ENCODE measurements around the gene PIWIL4.

The PIWIL4 gene

DNA sequence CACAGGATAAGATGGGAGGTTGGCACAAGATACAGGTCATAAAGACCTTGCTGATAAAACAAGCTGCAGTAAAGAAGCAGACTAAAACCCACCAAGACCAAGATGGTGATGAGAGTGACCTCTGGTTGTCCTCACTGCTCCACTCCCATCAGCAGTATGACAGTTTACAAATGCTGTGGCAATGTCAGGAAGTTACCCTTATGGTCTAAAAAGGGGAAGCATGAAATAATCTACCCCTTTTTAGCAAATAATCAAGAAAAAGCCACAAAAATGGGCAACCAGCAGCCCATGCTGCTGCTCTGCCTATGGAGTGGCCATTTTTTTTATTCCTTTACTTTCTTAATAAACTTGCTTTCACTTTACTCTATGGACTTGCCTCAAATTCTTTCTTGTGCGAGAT is 8.7 kb upstream of the PIWIL4 start:
- TF ChIP-seq CTCF (IDR thresholded peaks at IDR 0.05; ENCODE audit: low read depth, low read length), result no peak
- DNase-seq (ENCODE audit: low read depth in 2 of 2), result no peak
- H3K4me3 ChIP-seq (replicated peaks in 1 of 2; ENCODE audit: low read depth in 2 of 2, low read length in 2 of 2), result no peak overlapping the region

DNA sequence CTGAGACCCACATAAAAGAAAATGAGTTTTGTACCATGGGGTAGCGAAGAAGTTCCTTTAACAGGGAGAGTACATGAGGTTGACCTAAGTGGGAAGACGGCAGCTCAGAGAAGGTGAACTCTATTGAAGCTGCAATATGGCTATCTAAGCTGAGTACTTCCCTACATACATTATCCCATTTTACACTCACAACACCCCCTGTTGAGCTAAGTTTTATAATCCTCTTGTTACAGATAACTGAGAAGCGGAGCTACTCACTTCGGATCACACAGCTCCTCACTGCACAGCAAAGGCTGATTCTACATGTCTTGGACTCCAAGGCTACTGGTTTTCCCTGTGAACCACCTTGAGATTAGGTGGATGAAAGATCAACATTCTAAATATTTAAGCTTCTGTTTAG is 8.2 kb upstream of the PIWIL4 start:
- no peak overlapping the region for H3K4me3 ChIP-seq (replicated peaks in 1 of 2; ENCODE audit: low read depth in 2 of 2, low read length in 2 of 2)
- DNase-seq (ENCODE audit: low read depth in 2 of 2), result no peak
- no peak for TF ChIP-seq CTCF (IDR thresholded peaks at IDR 0.05; ENCODE audit: low read depth, low read length)

DNA sequence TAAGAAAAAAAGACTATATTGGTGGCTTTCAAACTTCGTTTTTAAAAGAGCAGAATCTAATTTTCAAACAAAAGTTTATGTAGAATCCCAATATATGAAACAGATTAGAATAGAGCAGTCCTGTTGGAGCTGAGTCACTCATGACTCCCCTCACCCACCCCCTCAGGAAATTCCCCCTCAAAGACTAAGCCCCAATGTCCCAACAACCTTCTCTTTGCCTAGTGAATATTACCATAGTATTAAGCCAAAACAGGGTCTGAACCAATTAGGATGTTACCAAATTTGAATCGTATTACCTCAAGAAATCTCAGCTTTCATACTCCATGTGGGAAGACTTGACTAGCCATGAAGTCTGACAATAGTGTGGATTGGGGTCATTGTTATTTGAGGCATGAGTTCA is 7.8 kb upstream of the PIWIL4 start:
- DNase-seq (ENCODE audit: low read depth in 2 of 2), result no peak
- no peak for TF ChIP-seq CTCF (IDR thresholded peaks at IDR 0.05; ENCODE audit: low read depth, low read length)
- no peak overlapping the region for H3K4me3 ChIP-seq (replicated peaks in 1 of 2; ENCODE audit: low read depth in 2 of 2, low read length in 2 of 2)

DNA sequence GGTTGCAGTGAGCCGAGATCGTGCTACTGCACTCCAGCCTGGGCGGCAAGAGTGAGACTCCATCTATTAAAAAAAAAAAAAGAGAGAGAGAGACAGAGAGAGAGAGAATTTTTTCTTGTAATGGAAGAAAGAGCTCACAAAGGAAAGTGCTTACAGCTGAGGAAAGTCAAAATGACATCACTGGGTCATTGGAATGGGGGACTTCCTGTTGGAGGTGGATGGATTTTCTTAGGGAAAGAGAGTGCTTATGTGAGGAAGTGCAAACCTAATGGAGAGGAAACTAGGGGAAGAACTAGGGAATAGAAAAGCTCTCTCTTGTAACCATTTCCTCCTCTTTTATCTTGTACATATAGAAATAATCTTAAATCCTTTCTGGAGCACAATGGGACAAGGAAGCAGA is 6.3 kb upstream of the PIWIL4 start:
- no peak overlapping the region for H3K4me3 ChIP-seq (replicated peaks in 1 of 2; ENCODE audit: low read depth in 2 of 2, low read length in 2 of 2)
- no peak for DNase-seq (ENCODE audit: low read depth in 2 of 2)
- TF ChIP-seq CTCF (IDR thresholded peaks at IDR 0.05; ENCODE audit: low read depth, low read length), result no peak

DNA sequence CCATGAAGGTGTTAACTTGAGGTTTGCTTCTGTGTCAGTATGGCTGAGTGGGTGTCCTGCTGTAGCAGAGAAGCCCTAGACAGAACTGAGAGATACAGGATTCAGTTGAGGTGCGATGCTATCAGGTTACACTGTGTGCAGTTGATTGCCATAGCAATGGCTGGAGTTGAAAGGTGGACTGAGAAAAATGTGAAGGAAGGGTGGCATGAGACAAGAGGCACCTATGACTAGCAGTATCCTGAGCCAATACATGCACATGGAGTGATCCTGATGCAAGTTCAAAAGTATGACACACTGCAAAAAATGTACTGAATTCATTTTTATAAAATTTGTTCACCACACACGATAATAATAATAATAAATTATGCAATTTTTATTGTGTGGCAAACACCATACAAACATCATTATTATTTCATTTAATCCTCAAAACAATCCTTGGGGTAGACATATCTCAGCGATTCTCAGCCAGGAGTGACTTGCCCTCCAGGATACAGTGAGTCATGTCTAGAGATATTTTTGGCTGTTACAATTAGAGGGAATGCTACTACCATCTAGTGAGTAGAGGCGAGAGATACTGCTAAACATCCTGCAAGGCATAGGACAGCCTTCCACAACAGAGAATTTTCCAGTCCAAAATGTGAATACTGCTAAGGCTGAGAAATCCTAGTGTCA is 3.9 kb upstream of the PIWIL4 start:
- no peak overlapping the region for H3K4me3 ChIP-seq (replicated peaks in 1 of 2; ENCODE audit: low read depth in 2 of 2, low read length in 2 of 2)
- peak; percentile 44 for TF ChIP-seq CTCF (IDR thresholded peaks at IDR 0.05; ENCODE audit: low read depth, low read length)
- DNase-seq (ENCODE audit: low read depth in 2 of 2), result peak; percentile 73 to 84

DNA sequence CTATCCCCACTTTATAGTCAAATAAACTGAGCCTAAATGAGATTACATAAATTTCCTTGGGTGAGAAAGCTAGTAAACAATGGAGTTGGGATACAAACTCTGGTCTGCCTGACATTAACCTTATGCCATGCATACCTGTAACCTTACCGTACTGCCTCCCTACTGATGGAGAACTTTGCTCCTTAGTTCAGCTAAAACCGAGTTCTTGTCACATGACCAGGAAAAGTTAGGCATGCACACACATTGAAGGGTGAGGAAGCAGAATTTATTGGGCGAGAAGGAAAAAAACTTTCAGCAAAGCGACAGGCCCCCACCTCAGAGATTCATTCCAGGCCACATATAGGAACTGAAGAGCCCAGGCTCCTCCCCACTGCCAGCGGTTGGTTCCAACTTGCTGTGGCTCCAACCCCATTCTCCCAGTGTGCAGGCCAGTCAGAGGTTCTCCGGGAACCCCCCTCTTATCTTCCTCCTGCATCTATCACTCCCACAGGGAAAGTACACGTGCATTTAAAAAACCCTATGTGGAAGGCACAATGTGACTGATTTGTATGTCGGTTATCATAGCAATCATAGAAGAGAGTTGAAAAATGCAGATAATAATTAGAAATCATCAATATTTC is 3.2 kb upstream of the PIWIL4 start:
- H3K4me3 ChIP-seq (replicated peaks in 1 of 2; ENCODE audit: low read depth in 2 of 2, low read length in 2 of 2), result no peak overlapping the region
- no peak for DNase-seq (ENCODE audit: low read depth in 2 of 2)
- no peak for TF ChIP-seq CTCF (IDR thresholded peaks at IDR 0.05; ENCODE audit: low read depth, low read length)

Measured in cardiac fibroblast (primary cell).